NB4 (cell line): ENCODE measurements around the gene RDM1.
"Not testable (repeated sequence)": the region's sequence is repeated elsewhere in the genome, so short reads cannot be mapped to it uniquely, and the experiment has no call there.

Experiments used
- DNase-seq: peaks from one replicate; pipeline ENCODE4 v3.0.0; 2010; ENCODE audit warnings: low read depth
- H3K4me3 ChIP-seq: one replicate; pipeline ENCODE4 v1.5.1; 2011; ENCODE audit warnings: mild to moderate bottlenecking, low read depth, low read length, moderate library complexity
- MYC ChIP-seq: IDR thresholded peaks from 2 replicates; pipeline ENCODE4 v1.6.1; 2011; ENCODE audit warnings: low read depth, low read length
- POLR2A ChIP-seq: IDR thresholded peaks from 2 replicates; pipeline ENCODE4 v1.6.1; 2011; ENCODE audit warnings: mild to moderate bottlenecking; ENCODE audit not compliant: insufficient read length; ENCODE audit errors: extremely low read depth
- TF ChIP-seq, protein P1 (sequence below): IDR thresholded peaks from 2 replicates; pipeline ENCODE4 v1.6.1; 2011; ENCODE audit warnings: low read depth, low read length
- TF ChIP-seq, protein P2 (sequence below): IDR thresholded peaks from one replicate; pipeline ENCODE4 v1.5.1; 2012; ENCODE audit warnings: low read depth, low read length

RDM1 gene

DNA sequence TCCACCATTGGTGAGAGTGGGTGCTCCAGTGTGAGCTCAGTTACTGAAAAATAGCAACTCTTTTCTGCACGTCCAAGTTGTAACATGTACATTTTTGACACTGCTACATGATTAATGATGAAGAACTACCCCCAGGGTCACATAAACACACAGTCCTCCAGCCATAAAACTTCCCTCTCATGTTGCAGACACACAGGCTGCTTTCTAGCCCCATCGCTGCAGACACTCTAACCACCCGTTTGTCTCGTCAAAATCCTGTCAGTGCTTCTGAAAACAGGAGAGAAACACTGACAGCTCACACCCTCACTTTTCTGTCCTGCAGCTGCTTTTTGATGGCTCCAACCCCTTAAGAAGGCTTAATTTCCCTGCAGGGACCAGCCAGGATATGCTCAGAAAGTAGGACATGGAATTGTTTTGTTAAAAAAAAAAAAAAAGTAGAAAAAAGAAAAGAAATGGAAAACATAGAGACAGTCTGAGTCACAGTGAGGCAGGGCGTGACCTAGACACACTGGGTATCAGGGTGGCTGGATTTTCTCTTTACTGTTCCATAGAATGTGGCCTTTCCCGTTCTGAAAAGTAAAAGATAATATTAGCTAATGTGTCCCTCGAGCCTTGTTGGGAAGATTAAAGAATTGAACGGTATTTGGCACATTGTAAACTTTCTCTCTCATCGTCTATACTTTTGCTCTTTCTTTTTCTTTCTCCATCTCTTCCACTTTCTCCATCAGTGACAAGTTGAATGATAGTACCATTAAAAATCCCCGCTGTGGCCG lies 29.7 kb downstream of the RDM1 start:
- no peak overlapping the region for H3K4me3 ChIP-seq
- TF ChIP-seq, protein P1, sequence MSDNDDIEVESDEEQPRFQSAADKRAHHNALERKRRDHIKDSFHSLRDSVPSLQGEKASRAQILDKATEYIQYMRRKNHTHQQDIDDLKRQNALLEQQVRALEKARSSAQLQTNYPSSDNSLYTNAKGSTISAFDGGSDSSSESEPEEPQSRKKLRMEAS: no peak
- TF ChIP-seq POLR2A: no peak
- TF ChIP-seq, protein P2, sequence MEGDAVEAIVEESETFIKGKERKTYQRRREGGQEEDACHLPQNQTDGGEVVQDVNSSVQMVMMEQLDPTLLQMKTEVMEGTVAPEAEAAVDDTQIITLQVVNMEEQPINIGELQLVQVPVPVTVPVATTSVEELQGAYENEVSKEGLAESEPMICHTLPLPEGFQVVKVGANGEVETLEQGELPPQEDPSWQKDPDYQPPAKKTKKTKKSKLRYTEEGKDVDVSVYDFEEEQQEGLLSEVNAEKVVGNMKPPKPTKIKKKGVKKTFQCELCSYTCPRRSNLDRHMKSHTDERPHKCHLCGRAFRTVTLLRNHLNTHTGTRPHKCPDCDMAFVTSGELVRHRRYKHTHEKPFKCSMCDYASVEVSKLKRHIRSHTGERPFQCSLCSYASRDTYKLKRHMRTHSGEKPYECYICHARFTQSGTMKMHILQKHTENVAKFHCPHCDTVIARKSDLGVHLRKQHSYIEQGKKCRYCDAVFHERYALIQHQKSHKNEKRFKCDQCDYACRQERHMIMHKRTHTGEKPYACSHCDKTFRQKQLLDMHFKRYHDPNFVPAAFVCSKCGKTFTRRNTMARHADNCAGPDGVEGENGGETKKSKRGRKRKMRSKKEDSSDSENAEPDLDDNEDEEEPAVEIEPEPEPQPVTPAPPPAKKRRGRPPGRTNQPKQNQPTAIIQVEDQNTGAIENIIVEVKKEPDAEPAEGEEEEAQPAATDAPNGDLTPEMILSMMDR: no peak
- no peak for TF ChIP-seq MYC
- DNase-seq: no peak

DNA sequence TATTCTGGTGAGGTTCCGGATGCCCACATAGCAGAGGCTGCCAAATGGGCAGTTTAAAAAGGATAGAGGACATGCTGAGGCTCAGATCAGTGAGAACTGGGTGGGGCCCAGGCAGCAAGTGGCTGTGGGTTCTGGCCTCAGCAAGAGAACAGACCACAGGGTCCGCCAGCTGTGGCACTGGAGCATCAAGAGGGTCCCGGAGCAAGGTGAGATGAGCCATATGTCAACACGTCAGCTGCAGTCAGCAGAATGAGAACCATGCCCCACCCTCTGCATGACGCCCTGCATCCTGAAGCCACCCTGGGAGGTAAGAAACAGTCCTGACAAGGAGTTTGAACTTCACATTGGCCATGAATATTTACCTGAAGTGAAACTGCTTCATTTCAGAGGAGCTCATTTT lies 30.3 kb downstream of the RDM1 start:
- H3K4me3 ChIP-seq: no peak overlapping the region
- TF ChIP-seq MYC (no peak), POLR2A (no peak)
- TF ChIP-seq, protein P1: no peak
- TF ChIP-seq, protein P2: no peak
- DNase-seq: no peak

DNA sequence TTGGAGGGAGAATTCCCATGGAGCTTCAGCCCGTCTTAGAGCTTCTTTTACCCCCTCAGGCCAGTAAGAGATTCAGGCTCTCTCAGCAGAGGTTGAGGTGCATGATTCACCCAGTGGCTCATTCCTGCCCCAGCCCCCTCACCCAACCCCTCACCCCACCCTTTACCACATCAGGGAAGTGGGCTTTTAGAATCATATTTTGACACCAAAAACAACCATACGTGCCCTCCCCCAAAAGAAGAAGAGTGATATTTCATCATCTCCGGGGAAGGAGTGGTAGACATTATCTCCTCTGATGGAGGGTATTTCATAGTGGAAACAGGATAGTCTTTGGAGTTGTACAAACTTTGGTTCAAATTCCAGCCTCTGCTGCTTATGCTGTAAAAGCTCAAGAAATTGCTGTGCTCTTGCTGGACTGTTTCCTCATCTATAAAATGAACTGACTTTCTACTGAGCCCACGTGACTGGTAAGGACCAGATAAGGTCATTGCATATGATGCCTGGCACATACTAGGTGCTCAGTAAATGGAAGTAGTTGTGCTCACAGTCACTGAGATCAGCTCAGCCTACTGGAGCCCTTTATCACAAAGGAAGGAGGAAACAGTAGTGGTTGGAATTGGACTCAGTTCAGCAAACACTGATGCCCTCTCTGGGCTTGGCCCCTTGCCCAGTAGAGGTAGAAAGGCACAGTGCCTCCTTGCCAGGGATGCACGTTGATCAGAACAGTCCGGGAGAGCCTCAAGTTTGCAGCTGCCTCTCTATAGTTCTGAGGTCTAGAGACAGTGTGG lies 32.1 kb downstream of the RDM1 start:
- DNase-seq: peak; percentile 96
- TF ChIP-seq, protein P2: no peak
- peak; percentile 57; the same call in 1 of the 2 replicates for TF ChIP-seq MYC
- TF ChIP-seq POLR2A: no peak
- TF ChIP-seq, protein P1: peak; percentile 51
- no peak overlapping the region for H3K4me3 ChIP-seq

DNA sequence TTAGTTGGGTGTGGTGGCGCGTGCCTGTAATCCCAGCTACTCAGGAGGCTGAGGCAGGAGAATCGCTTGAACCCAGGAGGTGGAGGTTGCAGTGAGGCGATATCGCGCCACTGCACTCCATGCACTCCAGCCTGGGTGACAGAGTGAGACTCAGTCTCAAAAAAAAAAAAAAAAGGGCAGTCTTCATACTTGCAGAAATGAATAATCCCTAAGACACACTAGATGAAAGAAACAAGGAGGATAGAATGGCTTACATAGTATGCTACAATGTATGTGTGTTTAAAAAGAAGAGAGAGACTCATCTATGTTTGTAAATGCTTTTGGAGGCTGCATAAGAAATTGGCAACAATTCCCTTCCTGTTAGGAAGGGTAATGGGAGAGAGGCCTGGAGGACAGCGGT lies 32.8 kb downstream of the RDM1 start:
- not testable (repeated sequence) for H3K4me3 ChIP-seq, DNase-seq

DNA sequence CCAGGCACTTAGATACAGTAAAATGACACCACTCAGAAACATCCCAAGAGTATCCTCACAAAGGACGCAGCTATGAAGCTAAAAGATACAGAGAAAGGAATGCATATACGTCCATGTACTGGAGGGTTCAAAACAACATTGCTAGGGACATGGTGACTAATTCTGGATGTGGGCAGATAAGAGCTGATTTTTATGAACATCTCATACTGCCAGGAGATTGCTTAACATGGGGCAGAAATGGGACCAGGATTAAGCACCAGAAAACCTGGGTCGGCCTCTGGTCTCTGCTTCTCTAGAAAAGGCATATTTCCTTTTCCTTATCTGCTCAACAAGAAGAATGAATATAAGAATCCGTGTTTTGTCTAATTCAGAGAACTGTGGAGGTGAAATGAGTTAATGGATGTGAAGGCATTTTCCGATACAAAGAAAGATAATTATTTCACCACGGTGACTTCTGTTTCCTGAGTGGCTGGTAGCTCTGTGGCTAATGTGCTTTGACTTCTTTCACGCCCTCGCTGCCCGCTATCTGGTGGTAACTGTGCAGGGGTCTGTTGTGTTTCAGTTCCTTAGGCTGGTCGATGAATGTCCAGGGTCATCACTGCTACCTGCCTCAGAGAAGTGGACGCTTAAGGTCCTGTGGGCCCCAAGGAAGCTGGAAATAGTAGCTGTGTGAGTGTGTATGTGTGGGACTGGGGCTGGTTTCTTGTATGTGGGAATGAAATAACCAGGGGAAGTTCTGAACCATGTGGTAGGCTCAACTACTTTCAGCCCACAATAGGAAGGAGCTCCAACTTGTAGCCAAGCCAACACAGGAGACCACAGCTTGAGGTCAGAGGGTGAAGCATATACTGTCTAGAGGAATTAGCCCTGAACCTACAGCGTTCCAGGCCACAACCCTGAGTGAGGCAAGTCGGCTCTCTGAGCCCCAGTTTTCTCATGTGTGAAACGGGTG lies 34.7 kb downstream of the RDM1 start:
- DNase-seq: peak; percentile 97

More for the DNA sequence above, 34.7 kb downstream of the RDM1 start:
- H3K4me3 ChIP-seq: peak overlapping the region; percentile 27
- TF ChIP-seq, protein P1: peak; percentile 39; the same call in 1 of the 2 replicates
- TF ChIP-seq POLR2A: peak; percentile 22
- TF ChIP-seq, protein P2: no peak
